ENCODE measurements around the gene PRICKLE2.

GRCh38 chr3:64098670-64099069 is 126.6 kb downstream of the PRICKLE2 start:
- TF ChIP-seq POLR2A (IDR thresholded peaks at IDR 0.05; ENCODE audit: low read depth, low read length): no peak
- no peak for TF ChIP-seq POLR2AphosphoS5 (IDR thresholded peaks at IDR 0.05; ENCODE audit: low read depth, low read length)
- TF ChIP-seq PAX5 (IDR thresholded peaks at IDR 0.05; ENCODE audit: insufficient read depth, low read length, severe bottlenecking): no peak
- TF ChIP-seq TAF1 (IDR thresholded peaks at IDR 0.05; ENCODE audit: low read depth, low read length): no peak
- no peak for TF ChIP-seq SPI1 (IDR thresholded peaks at IDR 0.05; ENCODE audit: low read depth, low read length)

Measured in GM12891 (cell line).